Osteocyte (in vitro differentiated cells): Measurements from ENCODE around the gene SLC22A17. TPM values are rescaled to one million over a fixed set of nuclear protein-coding genes. Genes with fewer than 3 reads are reported as not detected.

ENCODE experiments used
- DNase-seq: peaks from one replicate; pipeline ENCODE4 v3.0.0; 2021; ENCODE audit warnings: mixed read lengths; ENCODE audit not compliant: unreplicated experiment; ENCODE audit errors: extremely low spot score
- H3K27ac Mint-ChIP-seq: one replicate; pipeline ENCODE4 v1.8.0; 2021; ENCODE audit warnings: mild to moderate bottlenecking, mixed read lengths; ENCODE audit not compliant: unreplicated experiment
- H3K27me3 Mint-ChIP-seq: one replicate; pipeline ENCODE4 v1.8.0; 2021; ENCODE audit warnings: mixed read lengths; ENCODE audit not compliant: unreplicated experiment
- H3K36me3 Mint-ChIP-seq: one replicate; pipeline ENCODE4 v1.8.0; 2021; ENCODE audit warnings: mixed read lengths; ENCODE audit not compliant: unreplicated experiment
- H3K4me1 Mint-ChIP-seq: one replicate; pipeline ENCODE4 v1.8.0; 2021; ENCODE audit warnings: mixed read lengths; ENCODE audit not compliant: unreplicated experiment
- H3K4me3 Mint-ChIP-seq: one replicate; pipeline ENCODE4 v1.8.0; 2021; ENCODE audit warnings: mild to moderate bottlenecking, moderate library complexity, mixed read lengths; ENCODE audit not compliant: unreplicated experiment
- H3K9me3 Mint-ChIP-seq: one replicate; pipeline ENCODE4 v1.8.0; 2021; ENCODE audit warnings: mixed read lengths; ENCODE audit not compliant: unreplicated experiment
- total RNA-seq: library from RNA; stranded (reverse); gene quantifications from 2 replicates; pipeline ENCODE4 v1.2.1, GENCODE V29; 2021
- TF ChIP-seq, protein P1 (sequence below): fragments of 200-600 bp; sonication (generic); IDR thresholded peaks from 2 replicates; pipeline ENCODE4 v1.5.0; 2021; ENCODE audit warnings: antibody characterized with exemption, mild to moderate bottlenecking, moderate library complexity

SLC22A17 gene
- total RNA-seq, 1 donor from 2014 or later, result 42.7 TPM

DNA sequence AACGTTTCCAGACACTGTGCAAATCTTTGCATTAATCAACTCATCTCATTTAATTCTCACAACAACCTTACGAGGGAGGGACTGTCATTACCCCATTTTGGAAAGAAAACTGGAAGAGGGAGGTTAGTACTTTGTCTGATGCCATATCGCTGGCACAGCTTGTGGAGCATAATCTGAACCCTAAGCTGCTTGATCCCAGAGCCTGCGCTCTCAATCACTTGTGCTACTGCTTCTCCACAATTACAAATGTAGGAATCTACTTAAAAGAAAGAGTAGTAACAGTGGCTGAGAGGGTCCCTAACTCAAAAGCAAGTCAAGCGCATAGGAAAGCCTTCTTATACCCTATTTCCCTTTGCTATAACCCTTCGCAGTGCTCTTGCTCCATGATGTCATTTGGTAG is 9.1 kb upstream of the SLC22A17 start:
- Mint-ChIP-seq H3K27ac (peak overlapping the region; percentile 67), H3K4me3 (no peak overlapping the region), H3K9me3 (no peaks in the 10 kb centered on the region), H3K27me3 (no peaks in the 10 kb centered on the region), H3K4me1 (peaks cover 29% of the 10 kb centered on the region), H3K36me3 (peaks cover 11% of the 10 kb centered on the region)
- no peak for DNase-seq
- TF ChIP-seq, protein P1, sequence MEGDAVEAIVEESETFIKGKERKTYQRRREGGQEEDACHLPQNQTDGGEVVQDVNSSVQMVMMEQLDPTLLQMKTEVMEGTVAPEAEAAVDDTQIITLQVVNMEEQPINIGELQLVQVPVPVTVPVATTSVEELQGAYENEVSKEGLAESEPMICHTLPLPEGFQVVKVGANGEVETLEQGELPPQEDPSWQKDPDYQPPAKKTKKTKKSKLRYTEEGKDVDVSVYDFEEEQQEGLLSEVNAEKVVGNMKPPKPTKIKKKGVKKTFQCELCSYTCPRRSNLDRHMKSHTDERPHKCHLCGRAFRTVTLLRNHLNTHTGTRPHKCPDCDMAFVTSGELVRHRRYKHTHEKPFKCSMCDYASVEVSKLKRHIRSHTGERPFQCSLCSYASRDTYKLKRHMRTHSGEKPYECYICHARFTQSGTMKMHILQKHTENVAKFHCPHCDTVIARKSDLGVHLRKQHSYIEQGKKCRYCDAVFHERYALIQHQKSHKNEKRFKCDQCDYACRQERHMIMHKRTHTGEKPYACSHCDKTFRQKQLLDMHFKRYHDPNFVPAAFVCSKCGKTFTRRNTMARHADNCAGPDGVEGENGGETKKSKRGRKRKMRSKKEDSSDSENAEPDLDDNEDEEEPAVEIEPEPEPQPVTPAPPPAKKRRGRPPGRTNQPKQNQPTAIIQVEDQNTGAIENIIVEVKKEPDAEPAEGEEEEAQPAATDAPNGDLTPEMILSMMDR, result no peak

DNA sequence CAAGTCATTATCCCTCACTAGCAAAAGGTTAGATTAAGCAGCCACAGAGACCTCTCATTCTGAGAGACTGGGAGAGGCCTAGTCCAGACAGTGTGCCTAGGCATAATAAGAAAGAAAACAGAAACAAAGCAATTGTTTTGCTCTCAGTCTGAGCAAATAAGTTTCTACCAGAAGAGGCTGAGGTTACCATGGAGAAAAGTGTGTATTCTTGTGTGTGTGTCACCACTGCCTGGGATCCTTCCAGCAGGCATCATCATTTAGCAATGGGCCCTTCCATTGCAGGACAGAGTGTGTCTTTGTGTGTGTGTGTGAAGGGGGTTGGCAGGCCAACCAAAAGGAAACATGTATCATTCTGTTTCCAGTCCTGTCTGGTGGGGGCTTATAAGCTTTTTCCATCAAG is 8.6 kb upstream of the SLC22A17 start:
- Mint-ChIP-seq H3K4me1 (peaks cover 26% of the 10 kb centered on the region), H3K9me3 (no peaks in the 10 kb centered on the region), H3K4me3 (no peak overlapping the region), H3K27ac (peak overlapping the region; percentile 67), H3K27me3 (no peaks in the 10 kb centered on the region), H3K36me3 (peaks cover 14% of the 10 kb centered on the region)
- TF ChIP-seq, protein P1, result no peak
- DNase-seq, result peak; percentile 3

DNA sequence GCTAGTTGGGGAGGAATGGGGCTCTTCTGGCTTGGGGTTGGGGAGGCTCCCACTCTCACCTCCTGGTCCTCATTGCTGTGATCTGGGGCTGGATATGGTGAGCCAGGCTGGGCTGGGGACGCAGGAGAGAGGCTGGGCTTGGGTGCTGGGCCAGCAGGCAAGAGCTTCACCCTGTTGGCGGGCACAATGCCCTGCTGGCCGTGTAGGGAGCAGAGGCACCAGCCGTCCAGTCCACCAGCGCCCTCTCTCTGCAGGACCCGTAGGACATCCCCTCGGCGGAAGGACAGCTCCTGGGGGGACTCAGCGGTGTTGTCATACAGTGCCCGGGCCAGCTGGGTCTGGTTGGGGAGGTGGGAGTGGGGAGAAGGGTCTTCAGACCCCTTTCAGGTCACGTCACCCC is 7.8 kb upstream of the SLC22A17 start:
- peaks cover 26% of the 10 kb centered on the region for H3K4me1 Mint-ChIP-seq
- no peaks in the 10 kb centered on the region for H3K9me3 Mint-ChIP-seq
- H3K27me3 Mint-ChIP-seq, result no peaks in the 10 kb centered on the region
- no peak overlapping the region for H3K27ac Mint-ChIP-seq
- no peak overlapping the region for H3K4me3 Mint-ChIP-seq
- H3K36me3 Mint-ChIP-seq, result peaks cover 18% of the 10 kb centered on the region
- TF ChIP-seq, protein P1, result peak; percentile 13
- peak; percentile 77 for DNase-seq

DNA sequence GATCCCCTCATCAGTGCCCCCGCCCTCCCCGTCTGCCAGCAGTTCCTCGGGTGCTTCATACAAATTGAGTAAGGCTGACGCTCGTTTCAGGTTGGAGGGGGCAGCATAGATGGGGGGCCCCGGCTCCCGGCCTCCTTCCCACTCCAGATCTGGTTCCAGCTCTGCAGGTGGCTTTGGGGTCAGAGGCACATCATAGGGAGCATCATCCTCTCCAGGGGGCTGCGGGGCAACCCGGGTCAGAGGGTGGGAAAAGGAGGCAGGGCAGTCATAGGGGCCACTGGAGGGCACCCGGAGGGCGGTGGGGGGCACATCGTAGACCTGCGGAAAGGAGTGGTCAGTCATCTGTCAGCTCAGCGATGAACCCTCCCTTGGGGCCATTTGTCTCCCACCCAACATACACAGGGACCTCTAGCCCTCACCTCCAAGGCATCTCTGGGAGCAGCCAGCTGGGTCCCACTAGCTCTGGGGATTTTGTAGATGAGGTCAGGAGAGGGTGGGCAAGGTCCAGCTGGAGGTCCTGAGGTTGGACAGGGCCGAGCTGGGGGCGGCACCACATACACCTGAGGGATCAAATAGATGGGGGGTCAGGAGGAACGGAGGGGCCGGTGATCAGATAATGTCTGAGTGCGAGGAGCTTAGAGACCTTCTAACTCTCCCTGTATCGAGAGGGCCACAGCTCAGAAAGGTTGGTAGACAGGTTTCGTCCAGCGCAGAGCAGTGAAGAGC is 7.2 kb upstream of the SLC22A17 start:
- H3K4me3 Mint-ChIP-seq, result no peak overlapping the region
- TF ChIP-seq, protein P1, result no peak
- no peaks in the 10 kb centered on the region for H3K9me3 Mint-ChIP-seq
- H3K27me3 Mint-ChIP-seq, result no peaks in the 10 kb centered on the region
- H3K36me3 Mint-ChIP-seq, result peaks cover 18% of the 10 kb centered on the region
- DNase-seq, result no peak
- no peak overlapping the region for H3K27ac Mint-ChIP-seq
- peaks cover 25% of the 10 kb centered on the region for H3K4me1 Mint-ChIP-seq

DNA sequence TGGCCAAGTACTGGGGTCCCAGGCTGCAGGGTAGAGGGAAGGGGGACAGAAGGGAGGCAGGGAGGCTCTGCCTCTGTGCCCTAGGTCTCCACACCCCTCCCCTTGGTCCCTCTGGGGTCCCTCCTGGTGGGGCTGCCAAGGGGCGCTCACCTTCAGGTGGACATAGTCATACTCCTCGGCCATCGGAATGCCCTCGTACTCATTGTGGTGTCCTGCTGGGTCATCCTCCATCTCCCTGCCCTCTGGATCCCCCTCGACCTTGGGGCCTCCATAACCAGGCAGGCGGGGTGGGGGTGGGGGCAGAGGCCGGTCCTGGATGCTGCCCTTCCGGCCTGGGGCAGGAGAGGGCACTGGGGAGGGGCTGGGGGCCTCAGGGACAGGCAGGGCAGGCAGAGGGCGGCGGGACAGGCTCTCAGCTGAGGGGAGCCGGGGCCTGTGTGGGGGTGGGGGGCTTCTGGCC is 6.5 kb upstream of the SLC22A17 start:
- Mint-ChIP-seq H3K27me3 (no peaks in the 10 kb centered on the region), H3K4me3 (no peak overlapping the region), H3K4me1 (peaks cover 18% of the 10 kb centered on the region), H3K9me3 (no peaks in the 10 kb centered on the region), H3K36me3 (peaks cover 18% of the 10 kb centered on the region), H3K27ac (no peak overlapping the region)
- TF ChIP-seq, protein P1, result no peak
- no peak for DNase-seq
